ENCODE data around the gene NXT2. TPM values are rescaled to one million over a fixed set of nuclear protein-coding genes. Genes with fewer than 3 reads are reported as not detected.

Gene NXT2
- total RNA-seq, 2 experiments from 2014 or later: 4.0 to 4.1 TPM

DNA sequence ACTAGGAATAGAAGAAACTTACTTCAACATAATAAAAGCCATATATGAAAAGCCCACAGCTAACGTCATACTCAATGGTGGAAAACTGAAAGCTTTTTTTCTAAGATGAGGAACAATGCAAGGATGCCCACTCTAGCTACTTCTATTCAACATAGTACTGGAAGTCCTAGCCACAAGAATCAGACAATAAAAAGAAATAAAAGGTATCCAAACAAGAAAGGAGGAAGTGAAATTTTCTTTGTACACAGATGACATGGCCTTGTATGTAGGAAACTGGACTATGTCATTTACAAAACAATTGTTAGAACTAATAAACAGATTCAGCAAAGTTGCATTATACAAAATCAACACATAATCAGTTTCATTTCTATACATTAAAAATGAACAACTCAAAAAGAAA is 25.5 kb upstream of the NXT2 start:
- no peak overlapping the region for H3K4me3 Mint-ChIP-seq
- no peaks in the 10 kb centered on the region for H3K36me3 Mint-ChIP-seq (ENCODE audit: low read depth)
- H3K27ac ChIP-seq (ENCODE audit: low read depth in 1 of 2, low read length in 2 of 2): no peak overlapping the region
- no peaks in the 10 kb centered on the region for H3K4me1 Mint-ChIP-seq (ENCODE audit: low read depth)
- intact Hi-C loops (cut with DNase I, micrococcal nuclease): no loop called here
- DNase-seq (no peak), ATAC-seq (ENCODE audit: poor library complexity) (no peak)
- H3K9me3 ChIP-seq (ENCODE audit: control insufficient read depth in 1 of 2, insufficient read depth in 1 of 2, low read length in 2 of 2): no peaks in the 10 kb centered on the region
- TF ChIP-seq, protein P1, sequence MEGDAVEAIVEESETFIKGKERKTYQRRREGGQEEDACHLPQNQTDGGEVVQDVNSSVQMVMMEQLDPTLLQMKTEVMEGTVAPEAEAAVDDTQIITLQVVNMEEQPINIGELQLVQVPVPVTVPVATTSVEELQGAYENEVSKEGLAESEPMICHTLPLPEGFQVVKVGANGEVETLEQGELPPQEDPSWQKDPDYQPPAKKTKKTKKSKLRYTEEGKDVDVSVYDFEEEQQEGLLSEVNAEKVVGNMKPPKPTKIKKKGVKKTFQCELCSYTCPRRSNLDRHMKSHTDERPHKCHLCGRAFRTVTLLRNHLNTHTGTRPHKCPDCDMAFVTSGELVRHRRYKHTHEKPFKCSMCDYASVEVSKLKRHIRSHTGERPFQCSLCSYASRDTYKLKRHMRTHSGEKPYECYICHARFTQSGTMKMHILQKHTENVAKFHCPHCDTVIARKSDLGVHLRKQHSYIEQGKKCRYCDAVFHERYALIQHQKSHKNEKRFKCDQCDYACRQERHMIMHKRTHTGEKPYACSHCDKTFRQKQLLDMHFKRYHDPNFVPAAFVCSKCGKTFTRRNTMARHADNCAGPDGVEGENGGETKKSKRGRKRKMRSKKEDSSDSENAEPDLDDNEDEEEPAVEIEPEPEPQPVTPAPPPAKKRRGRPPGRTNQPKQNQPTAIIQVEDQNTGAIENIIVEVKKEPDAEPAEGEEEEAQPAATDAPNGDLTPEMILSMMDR (IDR thresholded peaks at IDR 0.05): no peak
- H3K4me1 ChIP-seq (ENCODE audit: insufficient read depth, low read length): no peaks in the 10 kb centered on the region
- H3K9me3 Mint-ChIP-seq: no peaks in the 10 kb centered on the region
- peaks cover 49% of the 10 kb centered on the region for H3K27me3 Mint-ChIP-seq
- POLR2A ChIA-PET: no interaction called here
- H3K36me3 ChIP-seq (ENCODE audit: insufficient read depth, low read length): no peaks in the 10 kb centered on the region
- H3K4me3 ChIP-seq (ENCODE audit: low read length): no peak overlapping the region
- H3K27me3 ChIP-seq (ENCODE audit: control insufficient read depth in 1 of 2, insufficient read depth in 2 of 2, low read length in 2 of 2): peaks cover 0 to 8% of the 10 kb centered on the region in 2 experiments
- CTCF ChIA-PET: no interaction called here
- H3K27ac Mint-ChIP-seq: no peak overlapping the region

DNA sequence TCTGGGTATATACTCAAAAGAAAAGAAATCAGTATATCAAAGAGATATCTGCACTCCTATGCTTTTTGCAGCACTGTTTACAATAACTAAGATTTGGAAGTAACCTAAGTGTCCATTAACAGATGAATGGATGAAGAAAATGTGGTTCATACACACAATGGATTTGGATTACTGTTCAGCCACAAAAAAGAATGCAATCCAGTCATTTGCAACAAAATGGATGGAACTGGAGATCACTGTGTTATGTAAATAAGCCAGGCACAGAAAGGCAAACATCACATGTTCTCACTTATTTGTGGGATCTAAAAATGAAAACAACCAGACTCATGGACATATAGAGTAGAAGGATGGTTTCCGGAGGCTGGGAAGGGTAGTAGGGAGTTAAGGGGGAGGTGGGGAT is 17.6 kb upstream of the NXT2 start:
- POLR2A ChIA-PET: no interaction called here
- no peak overlapping the region for H3K27ac Mint-ChIP-seq
- peaks cover 32% of the 10 kb centered on the region for H3K27me3 Mint-ChIP-seq

DNA sequence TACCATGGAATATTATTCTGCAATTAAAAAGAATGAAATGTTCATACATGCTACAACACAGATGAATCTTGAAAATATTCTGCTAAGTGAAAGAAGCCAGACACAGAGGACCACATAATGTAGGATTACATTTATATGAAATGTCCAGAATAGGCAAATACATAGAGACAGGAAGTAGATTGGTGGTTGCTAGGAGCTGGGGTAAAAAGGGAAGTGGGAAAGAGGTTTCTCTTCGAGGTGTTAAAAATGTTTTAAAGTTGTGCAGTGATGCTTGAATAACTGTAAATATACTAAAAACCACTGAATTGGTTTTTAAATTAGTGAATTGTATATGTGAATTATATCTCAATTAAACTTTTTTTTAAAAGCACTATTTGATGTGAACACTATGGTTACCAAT is 3.6 kb upstream of the NXT2 start:
- TF ChIP-seq, protein P1 (IDR thresholded peaks at IDR 0.05): no peak
- no peaks in the 10 kb centered on the region for H3K9me3 Mint-ChIP-seq
- DNase-seq: peak in 2 of 14 experiments; percentile 9 to 17
- no peak for ATAC-seq (ENCODE audit: poor library complexity)
- peaks cover 13% of the 10 kb centered on the region for H3K4me1 Mint-ChIP-seq (ENCODE audit: low read depth)
- no peak overlapping the region for H3K4me3 ChIP-seq (ENCODE audit: low read length)
- H3K36me3 ChIP-seq (ENCODE audit: insufficient read depth, low read length): no peaks in the 10 kb centered on the region
- peaks cover 2% of the 10 kb centered on the region for H3K4me1 ChIP-seq (ENCODE audit: insufficient read depth, low read length)
- POLR2A ChIA-PET: no interaction called here
- peaks cover 40% of the 10 kb centered on the region for H3K27me3 Mint-ChIP-seq
- CTCF ChIA-PET: no interaction called here
- H3K36me3 Mint-ChIP-seq (ENCODE audit: low read depth): peaks cover 3% of the 10 kb centered on the region
- intact Hi-C loops (cut with DNase I, micrococcal nuclease): loop anchor here in 1 of 2 experiments (10.0 kb wide), 1 partner anchor 782 kb away; the partner anchor contains the start of gene AMMECR1
- H3K27ac Mint-ChIP-seq: no peak overlapping the region
- no peaks in the 10 kb centered on the region for H3K9me3 ChIP-seq (ENCODE audit: control insufficient read depth in 1 of 2, insufficient read depth in 1 of 2, low read length in 2 of 2)
- no peak overlapping the region for H3K4me3 Mint-ChIP-seq
- H3K27ac ChIP-seq (ENCODE audit: low read depth in 1 of 2, low read length in 2 of 2): no peak overlapping the region
- H3K27me3 ChIP-seq (ENCODE audit: control insufficient read depth in 1 of 2, insufficient read depth in 2 of 2, low read length in 2 of 2): peaks cover 2 to 3% of the 10 kb centered on the region in 2 experiments

More for the DNA sequence above, 17.6 kb upstream of the NXT2 start:
- TF ChIP-seq, protein P1 (IDR thresholded peaks at IDR 0.05): no peak
- H3K9me3 Mint-ChIP-seq: no peaks in the 10 kb centered on the region
- Histone ChIP-seq H3K9me3 (ENCODE audit: control insufficient read depth in 1 of 2, insufficient read depth in 1 of 2, low read length in 2 of 2) (no peaks in the 10 kb centered on the region), H3K27ac (ENCODE audit: low read depth in 1 of 2, low read length in 2 of 2) (no peak overlapping the region), H3K4me3 (ENCODE audit: low read length) (no peak overlapping the region), H3K36me3 (ENCODE audit: insufficient read depth, low read length) (no peaks in the 10 kb centered on the region), H3K4me1 (ENCODE audit: insufficient read depth, low read length) (no peaks in the 10 kb centered on the region), H3K27me3 (ENCODE audit: control insufficient read depth in 1 of 2, insufficient read depth in 2 of 2, low read length in 2 of 2) (no peaks in the 10 kb centered on the region)
- CTCF ChIA-PET: no interaction called here
- ATAC-seq (ENCODE audit: poor library complexity): no peak
- no peak for DNase-seq
- H3K36me3 Mint-ChIP-seq (ENCODE audit: low read depth): no peaks in the 10 kb centered on the region
- intact Hi-C loops (cut with DNase I, micrococcal nuclease): no loop called here
- H3K4me3 Mint-ChIP-seq: no peak overlapping the region
- H3K4me1 Mint-ChIP-seq (ENCODE audit: low read depth): no peaks in the 10 kb centered on the region

Measured in CD4-positive, alpha-beta T cell (primary cell).